OCI-LY7 (cell line): ENCODE results near the gene IP6K2.

Experiments
- EZH2phosphoT487 ChIP-seq: fragments of 200-600 bp; sonication (generic); IDR thresholded peaks from 2 replicates; pipeline ENCODE4 v1.6.1; 2018; ENCODE audit warnings: low read depth, borderline replicate concordance, mild to moderate bottlenecking, mixed run types, antibody characterized with exemption, low read length, moderate library complexity, mixed read lengths
- TF ChIP-seq, protein P1 (sequence below): fragments of 200-600 bp; sonication (generic); conservative IDR thresholded peaks from 2 replicates; pipeline ENCODE4 v1.5.1; 2014; ENCODE audit warnings: mild to moderate bottlenecking, antibody characterized with exemption, low read length, moderate library complexity, mixed read lengths

DNA sequence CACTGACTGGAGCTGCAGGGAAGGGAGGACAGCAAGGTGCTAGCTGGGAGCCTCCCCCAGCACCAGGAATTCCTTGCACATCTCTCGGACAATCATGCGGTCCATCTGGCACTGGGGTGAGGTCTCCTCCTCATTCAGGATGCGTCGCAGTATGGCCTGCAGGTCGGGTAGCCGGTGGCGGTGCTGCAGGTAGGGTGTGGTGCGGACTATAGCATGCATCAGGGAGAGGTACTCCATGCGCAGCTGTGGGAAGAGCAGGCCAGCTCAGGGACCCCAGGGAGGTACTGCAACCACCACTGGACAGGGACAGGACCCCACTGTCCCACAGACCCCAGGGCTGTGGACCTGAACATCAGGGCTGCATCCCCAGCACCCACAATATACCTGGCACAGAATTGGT is 42.5 kb downstream of the IP6K2 start:
- TF ChIP-seq, protein P1, sequence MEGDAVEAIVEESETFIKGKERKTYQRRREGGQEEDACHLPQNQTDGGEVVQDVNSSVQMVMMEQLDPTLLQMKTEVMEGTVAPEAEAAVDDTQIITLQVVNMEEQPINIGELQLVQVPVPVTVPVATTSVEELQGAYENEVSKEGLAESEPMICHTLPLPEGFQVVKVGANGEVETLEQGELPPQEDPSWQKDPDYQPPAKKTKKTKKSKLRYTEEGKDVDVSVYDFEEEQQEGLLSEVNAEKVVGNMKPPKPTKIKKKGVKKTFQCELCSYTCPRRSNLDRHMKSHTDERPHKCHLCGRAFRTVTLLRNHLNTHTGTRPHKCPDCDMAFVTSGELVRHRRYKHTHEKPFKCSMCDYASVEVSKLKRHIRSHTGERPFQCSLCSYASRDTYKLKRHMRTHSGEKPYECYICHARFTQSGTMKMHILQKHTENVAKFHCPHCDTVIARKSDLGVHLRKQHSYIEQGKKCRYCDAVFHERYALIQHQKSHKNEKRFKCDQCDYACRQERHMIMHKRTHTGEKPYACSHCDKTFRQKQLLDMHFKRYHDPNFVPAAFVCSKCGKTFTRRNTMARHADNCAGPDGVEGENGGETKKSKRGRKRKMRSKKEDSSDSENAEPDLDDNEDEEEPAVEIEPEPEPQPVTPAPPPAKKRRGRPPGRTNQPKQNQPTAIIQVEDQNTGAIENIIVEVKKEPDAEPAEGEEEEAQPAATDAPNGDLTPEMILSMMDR: no peak
- no peak for TF ChIP-seq EZH2phosphoT487
